Measurements from ENCODE around the gene PHLPP1. TPM values are rescaled to one million over a fixed set of nuclear protein-coding genes. Genes with fewer than 3 reads are reported as not detected.

The PHLPP1 gene
- total RNA-seq, 1 experiment from 2014 or later: 14.1 TPM

- ATAC-seq (no peak), DNase-seq (no peak)
- Histone ChIP-seq H3K4me3 (ENCODE audit: low read length) (no peak overlapping the region), H3K27ac (ENCODE audit: low read length) (peak overlapping the region; percentile 79), H3K27me3 (ENCODE audit: low read length) (no peaks in the 10 kb centered on the region), H3K4me2 (ENCODE audit: low read length) (peak overlapping the region; percentile 62), H3K36me3 (ENCODE audit: low read depth, low read length) (no peaks in the 10 kb centered on the region), H3K9me2 (replicated peaks; ENCODE audit: low read length) (no peaks in the 10 kb centered on the region), H3K9me3 (ENCODE audit: low read length) (no peaks in the 10 kb centered on the region), H2AFZ (ENCODE audit: low read length) (no peak overlapping the region), H3K79me2 (ENCODE audit: low read length) (peaks cover 60% of the 10 kb centered on the region), H3K9ac (ENCODE audit: low read length) (peak overlapping the region; percentile 23; the same call in 1 of the 2 replicates), H4K20me1 (ENCODE audit: low read length) (no peaks in the 10 kb centered on the region), H3F3A (ENCODE audit: low read length, unreplicated experiment) (no peaks in the 10 kb centered on the region), H3K4me1 (ENCODE audit: insufficient read depth, low read length) (peaks cover 37% of the 10 kb centered on the region)
- TF ChIP-seq EZH2phosphoT487 (IDR thresholded peaks at IDR 0.05; ENCODE audit: borderline replicate concordance, low read length) (no peak), EZH2 (IDR thresholded peaks at IDR 0.05; ENCODE audit: low read length, unreplicated experiment) (no peak)
- TF ChIP-seq, protein P1, sequence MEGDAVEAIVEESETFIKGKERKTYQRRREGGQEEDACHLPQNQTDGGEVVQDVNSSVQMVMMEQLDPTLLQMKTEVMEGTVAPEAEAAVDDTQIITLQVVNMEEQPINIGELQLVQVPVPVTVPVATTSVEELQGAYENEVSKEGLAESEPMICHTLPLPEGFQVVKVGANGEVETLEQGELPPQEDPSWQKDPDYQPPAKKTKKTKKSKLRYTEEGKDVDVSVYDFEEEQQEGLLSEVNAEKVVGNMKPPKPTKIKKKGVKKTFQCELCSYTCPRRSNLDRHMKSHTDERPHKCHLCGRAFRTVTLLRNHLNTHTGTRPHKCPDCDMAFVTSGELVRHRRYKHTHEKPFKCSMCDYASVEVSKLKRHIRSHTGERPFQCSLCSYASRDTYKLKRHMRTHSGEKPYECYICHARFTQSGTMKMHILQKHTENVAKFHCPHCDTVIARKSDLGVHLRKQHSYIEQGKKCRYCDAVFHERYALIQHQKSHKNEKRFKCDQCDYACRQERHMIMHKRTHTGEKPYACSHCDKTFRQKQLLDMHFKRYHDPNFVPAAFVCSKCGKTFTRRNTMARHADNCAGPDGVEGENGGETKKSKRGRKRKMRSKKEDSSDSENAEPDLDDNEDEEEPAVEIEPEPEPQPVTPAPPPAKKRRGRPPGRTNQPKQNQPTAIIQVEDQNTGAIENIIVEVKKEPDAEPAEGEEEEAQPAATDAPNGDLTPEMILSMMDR (conservative IDR thresholded peaks at IDR 0.05; ENCODE audit: low read depth, low read length): no peak
- POLR2A ChIA-PET (ENCODE audit: unreplicated experiment): no interaction called here
- BruUV-seq (replicated peaks): no TSS peak
- CTCF ChIA-PET: interaction anchor here (0.8 kb wide), 1 partner anchor 95 kb away, joined by 7 read pairs; no protein-coding TSS in a partner anchor
- intact Hi-C loops (cut with micrococcal nuclease): no loop called here
Observed at GRCh38 chr18:62812876-62813275, 97.5 kb downstream of the PHLPP1 start.

- H2AFZ ChIP-seq (ENCODE audit: low read length): no peak overlapping the region
- no peaks in the 10 kb centered on the region for H3F3A ChIP-seq (ENCODE audit: low read length, unreplicated experiment)
- no peaks in the 10 kb centered on the region for H3K9me3 ChIP-seq (ENCODE audit: low read length)
- 0 out of 2 replicates have a peak, but pooled peaks cover 2% of the 10 kb centered on the region for H3K9me2 ChIP-seq (replicated peaks; ENCODE audit: low read length)
- peaks cover 55% of the 10 kb centered on the region for H3K79me2 ChIP-seq (ENCODE audit: low read length)
- H4K20me1 ChIP-seq (ENCODE audit: low read length): no peaks in the 10 kb centered on the region
- TF ChIP-seq, protein P1 (conservative IDR thresholded peaks at IDR 0.05; ENCODE audit: low read depth, low read length): no peak
- TF ChIP-seq EZH2 (IDR thresholded peaks at IDR 0.05; ENCODE audit: low read length, unreplicated experiment): no peak
- no peak for TF ChIP-seq EZH2phosphoT487 (IDR thresholded peaks at IDR 0.05; ENCODE audit: borderline replicate concordance, low read length)
- ChIA-PET POLR2A (ENCODE audit: unreplicated experiment) (interaction anchor here (0.6 kb wide), 1 partner anchor 38 kb away, joined by 3 read pairs; no protein-coding TSS in a partner anchor), CTCF (no interaction called here)
- H3K27me3 ChIP-seq (ENCODE audit: low read length): no peaks in the 10 kb centered on the region
- H3K4me1 ChIP-seq (ENCODE audit: insufficient read depth, low read length): peaks cover 37% of the 10 kb centered on the region
- DNase-seq (no peak), ATAC-seq (no peak)
- no peak overlapping the region for H3K9ac ChIP-seq (ENCODE audit: low read length)
- no peaks in the 10 kb centered on the region for H3K36me3 ChIP-seq (ENCODE audit: low read depth, low read length)
- no TSS peak for BruUV-seq (replicated peaks)
- H3K4me3 ChIP-seq (ENCODE audit: low read length): no peak overlapping the region
- no peak overlapping the region for H3K4me2 ChIP-seq (ENCODE audit: low read length)
- intact Hi-C loops (cut with micrococcal nuclease): no loop called here
- H3K27ac ChIP-seq (ENCODE audit: low read length): no peak overlapping the region
Observed at GRCh38 chr18:62814132-62814759, 98.9 kb downstream of the PHLPP1 start.

DNA sequence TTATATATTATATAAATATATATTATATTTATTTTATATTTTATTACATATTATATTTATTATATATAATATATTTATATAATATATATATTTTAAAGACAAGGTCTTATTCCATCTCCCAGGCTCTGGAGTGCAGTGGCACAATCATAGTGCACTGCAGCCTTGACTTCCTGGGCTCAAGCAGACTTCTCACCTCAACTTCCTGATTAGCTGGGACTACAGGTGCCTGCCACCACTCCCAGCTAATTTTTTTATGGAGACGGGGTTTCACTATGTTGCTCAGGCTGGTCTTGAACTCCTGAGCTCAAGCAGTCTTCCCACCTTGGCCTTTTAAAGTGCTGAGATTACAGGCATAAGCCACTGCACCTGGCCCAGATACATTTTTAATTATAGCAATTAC is 110.0 kb downstream of the PHLPP1 start:
- Histone ChIP-seq H3K9ac (ENCODE audit: low read length) (no peak overlapping the region), H3F3A (ENCODE audit: low read length, unreplicated experiment) (no peaks in the 10 kb centered on the region), H2AFZ (ENCODE audit: low read length) (no peak overlapping the region), H3K27me3 (ENCODE audit: low read length) (no peaks in the 10 kb centered on the region), H3K79me2 (ENCODE audit: low read length) (peaks cover 20% of the 10 kb centered on the region), H3K9me2 (replicated peaks; ENCODE audit: low read length) (no peaks in the 10 kb centered on the region), H3K9me3 (ENCODE audit: low read length) (no peaks in the 10 kb centered on the region), H3K4me3 (ENCODE audit: low read length) (no peak overlapping the region), H3K27ac (ENCODE audit: low read length) (no peak overlapping the region), H3K36me3 (ENCODE audit: low read depth, low read length) (0 out of 2 replicates have a peak, but pooled peaks cover under 1% of the 10 kb centered on the region), H3K4me1 (ENCODE audit: insufficient read depth, low read length) (no peaks in the 10 kb centered on the region), H3K4me2 (ENCODE audit: low read length) (no peak overlapping the region), H4K20me1 (ENCODE audit: low read length) (no peaks in the 10 kb centered on the region)
- ChIA-PET POLR2A (ENCODE audit: unreplicated experiment) (interaction anchor here (0.6 kb wide), 1 partner anchor 115 kb away, joined by 3 read pairs; no protein-coding TSS in a partner anchor), CTCF (no interaction called here)
- no peak for TF ChIP-seq EZH2 (IDR thresholded peaks at IDR 0.05; ENCODE audit: low read length, unreplicated experiment)
- TF ChIP-seq, protein P1 (conservative IDR thresholded peaks at IDR 0.05; ENCODE audit: low read depth, low read length): no peak
- no peak for TF ChIP-seq EZH2phosphoT487 (IDR thresholded peaks at IDR 0.05; ENCODE audit: borderline replicate concordance, low read length)
- no TSS peak for BruUV-seq (replicated peaks)
- DNase-seq: no peak
- intact Hi-C loops (cut with micrococcal nuclease): no loop called here
- ATAC-seq: no peak

All from PC-3 (cell line).